Measurements from ENCODE around the gene SRPK2.
"Not testable (repeated sequence)": the region's sequence is repeated elsewhere in the genome, so short reads cannot be mapped to it uniquely, and the experiment has no call there.

SRPK2 gene

GRCh38 chr7:105337529-105337928, 51.2 kb downstream of the SRPK2 start:
- no peak for DNase-seq

- DNase-seq: no peak
These were observed 52.7 kb downstream of the SRPK2 start for GRCh38 chr7:105336009-105336408.

- not testable (repeated sequence) for DNase-seq
These were observed 56.1 kb downstream of the SRPK2 start for GRCh38 chr7:105332661-105333060.

- DNase-seq: no peak
These were observed 58.2 kb downstream of the SRPK2 start for GRCh38 chr7:105330526-105330925.

GRCh38 chr7:105327201-105327600, 61.5 kb downstream of the SRPK2 start:
- no peak for DNase-seq

GRCh38 chr7:105325216-105325904, 63.4 kb downstream of the SRPK2 start:
- no peak for DNase-seq

GRCh38 chr7:105324606-105325005, 64.1 kb downstream of the SRPK2 start:
- DNase-seq: not testable (repeated sequence)

- no peak for DNase-seq
These were observed 65.4 kb downstream of the SRPK2 start for GRCh38 chr7:105323366-105323765.

- DNase-seq: no peak
These were observed 66.0 kb downstream of the SRPK2 start for GRCh38 chr7:105322655-105323277.

GRCh38 chr7:105321754-105322455, 66.8 kb downstream of the SRPK2 start:
- no peak for DNase-seq

GRCh38 chr7:105320896-105321295, 67.8 kb downstream of the SRPK2 start:
- no peak for DNase-seq

GRCh38 chr7:105319578-105319977, 69.1 kb downstream of the SRPK2 start:
- DNase-seq: no peak

GRCh38 chr7:105316578-105317344, 72.0 kb downstream of the SRPK2 start:
- no peak for DNase-seq

GRCh38 chr7:105315357-105315756, 73.4 kb downstream of the SRPK2 start:
- no peak for DNase-seq

- DNase-seq: no peak
These were observed 79.2 kb downstream of the SRPK2 start for GRCh38 chr7:105309235-105310169.

- DNase-seq: no peak
These were observed 81.5 kb downstream of the SRPK2 start for GRCh38 chr7:105307163-105307672.

GRCh38 chr7:105306298-105306748, 82.4 kb downstream of the SRPK2 start:
- no peak for DNase-seq

GRCh38 chr7:105305633-105306032, 83.1 kb downstream of the SRPK2 start:
- DNase-seq: no peak

GRCh38 chr7:105304040-105304895, 84.5 kb downstream of the SRPK2 start:
- no peak for DNase-seq

- not testable (repeated sequence) for DNase-seq
These were observed 88.1 kb downstream of the SRPK2 start for GRCh38 chr7:105300587-105300986.

- DNase-seq: no peak
These were observed 90.3 kb downstream of the SRPK2 start for GRCh38 chr7:105298439-105298894.
